GM12878 (cell line): ENCODE data around the gene MAF. TPM values are rescaled to one million over a fixed set of nuclear protein-coding genes. Genes with fewer than 3 reads are reported as not detected.

Experiments used
- ATAC-seq: fragments of 200-7000 bp; cut with Tn5 transposase; 3 replicates; pipeline ENCODE4 v1.9.1; 2020; ENCODE audit warnings: mild to moderate bottlenecking, moderate library complexity
- BruUV-seq: library from RNA; stranded (reverse); fragments of 400-500 nt; replicated peaks from 2 replicates; lab custom pipeline; 2021; lab: Mats Ljungman, UMichigan
- CTCF ChIA-PET: fragments of 300-600 bp; sonication (Branson Sonifier 250); formaldehyde crosslinking; extraction: SDS; loops from one replicate; lab custom pipeline; 2021; ENCODE audit warnings: inconsistent platforms; lab: Yijun Ruan, JAX
- POLR2A ChIA-PET: fragments of 350-600 bp; formaldehyde crosslinking; extraction: SDS; loops from one replicate; lab custom pipeline; 2021; ENCODE audit warnings: inconsistent platforms; lab: Charles Lee
- RAD21 ChIA-PET: fragments of 300-600 bp; sonication (Branson Sonifier 250); formaldehyde crosslinking; loops from one replicate; lab custom pipeline; 2023; ENCODE audit warnings: antibody characterized with exemption; ENCODE audit not compliant: unreplicated experiment; lab: Charles Lee
- SMC1A ChIA-PET: fragments of 300-600 bp; sonication (Branson Sonifier 250); formaldehyde crosslinking; loops from one replicate; lab custom pipeline; 2023; ENCODE audit not compliant: unreplicated experiment, uncharacterized antibody; lab: Charles Lee
- DNase-seq: peaks from one replicate; pipeline ENCODE4 v3.0.0-alpha.2; 2011; ENCODE audit warnings: low read depth, low spot score
- FAIRE-seq: peaks from 3 replicates; lab custom pipeline; 2011; peaks lifted over from hg19 to GRCh38; lab: Jason Lieb, UNC
- H2AFZ ChIP-seq: 2 replicates; pipeline ENCODE4 v1.6.0; 2011; ENCODE audit warnings: low read depth, low read length, control low read depth; ENCODE audit not compliant: control insufficient read depth
- H3K27ac ChIP-seq: 2 replicates; pipeline ENCODE4 v1.5.1; 2011; ENCODE audit warnings: control low read depth; ENCODE audit not compliant: control insufficient read depth, insufficient read depth
- H3K27me3 ChIP-seq, 2 experiments: replicated peaks in 1 of 2; 2 replicates each; pipeline versions ENCODE4 v1.6.0 to v1.6.1; 2011; ENCODE audit warnings: low read length in 1 of 2; ENCODE audit not compliant: control insufficient read depth in 2 of 2, insufficient read depth in 2 of 2
- H3K36me3 ChIP-seq, 2 experiments: 2 replicates each; pipeline ENCODE4 v1.5.1; 2011; ENCODE audit warnings: low read length in 1 of 2; ENCODE audit not compliant: control insufficient read depth in 2 of 2, insufficient read depth in 2 of 2
- H3K4me1 ChIP-seq: 2 replicates; pipeline ENCODE4 v1.6.1; 2011; ENCODE audit warnings: mild to moderate bottlenecking, low read length, moderate library complexity, mixed read lengths; ENCODE audit not compliant: control insufficient read depth, insufficient read depth
- H3K4me2 ChIP-seq: 2 replicates; pipeline ENCODE4 v1.6.0; 2011; ENCODE audit warnings: control low read depth; ENCODE audit not compliant: control insufficient read depth, insufficient read depth
- H3K4me3 ChIP-seq: fragments of 200-600 bp; sonication (generic); 2 replicates; pipeline ENCODE4 v1.5.1; 2016
- H3K79me2 ChIP-seq: 2 replicates; pipeline ENCODE4 v1.6.0; 2011; ENCODE audit warnings: low read length; ENCODE audit not compliant: control insufficient read depth, insufficient read depth
- H3K9ac ChIP-seq: 2 replicates; pipeline ENCODE4 v1.8.0; 2011; ENCODE audit warnings: low read length, control low read depth, mixed read lengths; ENCODE audit not compliant: control insufficient read depth, insufficient read depth
- H3K9me3 ChIP-seq: replicated peaks from 3 replicates; pipeline ENCODE4 v1.5.1; 2011; ENCODE audit warnings: mild to moderate bottlenecking, low read length; ENCODE audit not compliant: control insufficient read depth, insufficient read depth
- H4K20me1 ChIP-seq: 2 replicates; pipeline ENCODE4 v1.6.0; 2011; ENCODE audit not compliant: control insufficient read depth, insufficient read depth
- CEBPB ChIP-seq, 2 experiments: fragments of 150-350 bp in 1 of 2; IDR thresholded peaks; 2 replicates each; pipeline ENCODE4 v1.6.1; 2012 to 2014; ENCODE audit warnings: low read depth in 2 of 2, low read length in 2 of 2, borderline replicate concordance in 1 of 2, inconsistent platforms in 1 of 2
- CHD1 ChIP-seq: IDR thresholded peaks from 2 replicates; pipeline ENCODE4 v1.6.1; 2012; ENCODE audit warnings: low read depth, low read length, improper control_type of control experiment
- HDAC6 ChIP-seq: fragments of 200-600 bp; sonication (generic); IDR thresholded peaks from one replicate; pipeline ENCODE4 v1.8.0; 2017; ENCODE audit warnings: antibody characterized with exemption; ENCODE audit not compliant: unreplicated experiment
- MEF2B ChIP-seq: fragments of 450-650 bp; IDR thresholded peaks from 2 replicates; pipeline ENCODE4 v1.6.1; 2018; ENCODE audit warnings: mild to moderate bottlenecking, moderate library complexity; ENCODE audit not compliant: partially characterized antibody, poor library complexity, severe bottlenecking
- NR2C1 ChIP-seq: fragments of 450-650 bp; IDR thresholded peaks from 2 replicates; pipeline ENCODE4 v1.6.1; 2017; ENCODE audit warnings: antibody characterized with exemption, mild to moderate bottlenecking, moderate library complexity
- NR2C2 ChIP-seq: IDR thresholded peaks from 2 replicates; pipeline ENCODE4 v1.6.1; 2011; ENCODE audit warnings: borderline replicate concordance, low read depth; ENCODE audit not compliant: control insufficient read depth, insufficient read length
- PML ChIP-seq: IDR thresholded peaks from 2 replicates; pipeline ENCODE4 v1.6.1; 2012; ENCODE audit warnings: low read length, inconsistent platforms
- SMC3 ChIP-seq: IDR thresholded peaks from 2 replicates; pipeline ENCODE4 v1.6.1; 2011; ENCODE audit warnings: low read length, improper control_type of control experiment, borderline replicate concordance
- SREBF1 ChIP-seq: IDR thresholded peaks from 2 replicates; pipeline ENCODE4 v1.6.1; 2012; ENCODE audit warnings: mild to moderate bottlenecking, low read length
- SUZ12 ChIP-seq: fragments of 200-600 bp; sonication (generic); IDR thresholded peaks from one replicate; pipeline ENCODE4 v1.6.1; 2018; ENCODE audit warnings: antibody characterized with exemption, mild to moderate bottlenecking; ENCODE audit not compliant: unreplicated experiment
- ZBED1 ChIP-seq: IDR thresholded peaks from 2 replicates; pipeline ENCODE4 v1.6.1; 2016; ENCODE audit warnings: borderline replicate concordance
- WGBS: methylation state at CpG from one replicate; pipeline ENCODE4 v1.1.6; 2016; ENCODE audit warnings: low lambda C conversion rate; ENCODE audit not compliant: insufficient replicate concordance, insufficient coverage; ENCODE audit errors: missing lambda C conversion rate; 5-methylcytosine and 5-hydroxymethylcytosine counted together
- in situ Hi-C: fragments of 300-500 bp; cut with MboI; formaldehyde crosslinking; loops from 9 replicates; pipeline ENCODE4 v1.14.3; 2018; ENCODE audit warnings: mixed read lengths
- intact Hi-C: fragments of 100-400 bp; cut with micrococcal nuclease; formaldehyde crosslinking; loops from one replicate; pipeline ENCODE4 v1.14.2; 2022; ENCODE audit not compliant: unreplicated experiment
- polyA plus RNA-seq, 11 experiments: library from polyadenylated mRNA; depleted of rRNA in 4 of 11; unstranded in 6 of 11; stranded (reverse) in 5 of 11; fragments of >200 nt; fragmentation: Nextera tagmentation in 4 of 11; fragmentation: Illumina TruSeq in 1 of 11; extraction: Ambion mirVana in 4 of 11; extraction: Trizol in 1 of 11; gene quantifications; 1 replicate in 1 of 11; 2 replicates in 10 of 11; pipeline versions ENCODE4 v1.2.1 to v1.2.3, GENCODE V29; 2011 to 2016; ENCODE audit warnings: inconsistent platforms in 2 of 11, missing spikeins in 2 of 11, low read depth in 1 of 11
- total RNA-seq, 4 experiments: library from RNA; depleted of rRNA in 3 of 4; stranded (reverse); fragments of >200 nt in 3 of 4; fragmentation: Illumina TruSeq in 1 of 4; extraction: Trizol in 1 of 4; gene quantifications; 2 replicates each; pipeline versions ENCODE4 v1.2.1 to v1.2.3, GENCODE V29; 2013 to 2021
- TF ChIP-seq, protein P1 (sequence below): IDR thresholded peaks from 2 replicates; pipeline ENCODE4 v1.6.1; 2012; ENCODE audit warnings: mild to moderate bottlenecking, low read depth, low read length
- TF ChIP-seq, protein P2 (sequence below): IDR thresholded peaks from 2 replicates; pipeline ENCODE4 v1.6.1; 2012; ENCODE audit warnings: improper control_type of control experiment, low read depth, low read length; ENCODE audit not compliant: insufficient replicate concordance
- TF ChIP-seq, protein P3 (sequence below): IDR thresholded peaks from 2 replicates; pipeline ENCODE4 v1.6.1; 2012; ENCODE audit warnings: low read depth, low read length, improper control_type of control experiment
- TF ChIP-seq, protein P4 (sequence below): IDR thresholded peaks from 2 replicates; pipeline ENCODE4 v1.6.1; 2011; ENCODE audit warnings: mild to moderate bottlenecking, low read depth, low read length, moderate library complexity; ENCODE audit not compliant: insufficient replicate concordance

Gene MAF
- total and polyA plus RNA-seq, 10 of the 15 experiments (the other 5 are each of a cell fraction or from before 2014, with no cell fraction given) = 0.03 to 0.13 TPM; not detected in 8

DNA sequence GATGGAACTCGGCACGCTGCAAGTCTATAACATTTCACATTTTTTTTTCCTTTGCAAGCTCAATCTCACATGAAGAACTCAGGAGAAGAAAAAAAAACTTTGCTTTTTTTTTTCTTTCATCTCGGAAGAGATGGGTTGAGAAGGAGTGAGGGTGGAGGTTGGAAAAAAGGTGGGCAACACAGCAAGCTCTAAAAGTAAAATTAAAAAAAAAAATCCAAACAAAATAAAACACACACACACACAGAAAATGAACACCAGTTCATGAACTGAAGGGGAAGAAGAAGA, 2.5 kb downstream of the MAF start:
- intact Hi-C loops = no loop called here
- POLR2A ChIA-PET = interaction anchor here (0.7 kb wide), 1 partner anchor 14 kb away, joined by 3 read pairs; no protein-coding TSS in a partner anchor
- TF ChIP-seq NR2C1 = no peak
- TF ChIP-seq HDAC6 = no peak
- no peak for TF ChIP-seq SREBF1
- no peak for TF ChIP-seq CEBPB (IDR thresholded peaks at IDR 0.05; ENCODE audit: borderline replicate concordance in 1 of 2, low read depth in 2 of 2, low read length in 2 of 2)
- no peak for TF ChIP-seq MEF2B
- TF ChIP-seq PML = no peak
- no peak for TF ChIP-seq SMC3
- TF ChIP-seq, protein P1, sequence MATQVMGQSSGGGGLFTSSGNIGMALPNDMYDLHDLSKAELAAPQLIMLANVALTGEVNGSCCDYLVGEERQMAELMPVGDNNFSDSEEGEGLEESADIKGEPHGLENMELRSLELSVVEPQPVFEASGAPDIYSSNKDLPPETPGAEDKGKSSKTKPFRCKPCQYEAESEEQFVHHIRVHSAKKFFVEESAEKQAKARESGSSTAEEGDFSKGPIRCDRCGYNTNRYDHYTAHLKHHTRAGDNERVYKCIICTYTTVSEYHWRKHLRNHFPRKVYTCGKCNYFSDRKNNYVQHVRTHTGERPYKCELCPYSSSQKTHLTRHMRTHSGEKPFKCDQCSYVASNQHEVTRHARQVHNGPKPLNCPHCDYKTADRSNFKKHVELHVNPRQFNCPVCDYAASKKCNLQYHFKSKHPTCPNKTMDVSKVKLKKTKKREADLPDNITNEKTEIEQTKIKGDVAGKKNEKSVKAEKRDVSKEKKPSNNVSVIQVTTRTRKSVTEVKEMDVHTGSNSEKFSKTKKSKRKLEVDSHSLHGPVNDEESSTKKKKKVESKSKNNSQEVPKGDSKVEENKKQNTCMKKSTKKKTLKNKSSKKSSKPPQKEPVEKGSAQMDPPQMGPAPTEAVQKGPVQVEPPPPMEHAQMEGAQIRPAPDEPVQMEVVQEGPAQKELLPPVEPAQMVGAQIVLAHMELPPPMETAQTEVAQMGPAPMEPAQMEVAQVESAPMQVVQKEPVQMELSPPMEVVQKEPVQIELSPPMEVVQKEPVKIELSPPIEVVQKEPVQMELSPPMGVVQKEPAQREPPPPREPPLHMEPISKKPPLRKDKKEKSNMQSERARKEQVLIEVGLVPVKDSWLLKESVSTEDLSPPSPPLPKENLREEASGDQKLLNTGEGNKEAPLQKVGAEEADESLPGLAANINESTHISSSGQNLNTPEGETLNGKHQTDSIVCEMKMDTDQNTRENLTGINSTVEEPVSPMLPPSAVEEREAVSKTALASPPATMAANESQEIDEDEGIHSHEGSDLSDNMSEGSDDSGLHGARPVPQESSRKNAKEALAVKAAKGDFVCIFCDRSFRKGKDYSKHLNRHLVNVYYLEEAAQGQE = no peak
- no peak for TF ChIP-seq NR2C2
- TF ChIP-seq, protein P2, sequence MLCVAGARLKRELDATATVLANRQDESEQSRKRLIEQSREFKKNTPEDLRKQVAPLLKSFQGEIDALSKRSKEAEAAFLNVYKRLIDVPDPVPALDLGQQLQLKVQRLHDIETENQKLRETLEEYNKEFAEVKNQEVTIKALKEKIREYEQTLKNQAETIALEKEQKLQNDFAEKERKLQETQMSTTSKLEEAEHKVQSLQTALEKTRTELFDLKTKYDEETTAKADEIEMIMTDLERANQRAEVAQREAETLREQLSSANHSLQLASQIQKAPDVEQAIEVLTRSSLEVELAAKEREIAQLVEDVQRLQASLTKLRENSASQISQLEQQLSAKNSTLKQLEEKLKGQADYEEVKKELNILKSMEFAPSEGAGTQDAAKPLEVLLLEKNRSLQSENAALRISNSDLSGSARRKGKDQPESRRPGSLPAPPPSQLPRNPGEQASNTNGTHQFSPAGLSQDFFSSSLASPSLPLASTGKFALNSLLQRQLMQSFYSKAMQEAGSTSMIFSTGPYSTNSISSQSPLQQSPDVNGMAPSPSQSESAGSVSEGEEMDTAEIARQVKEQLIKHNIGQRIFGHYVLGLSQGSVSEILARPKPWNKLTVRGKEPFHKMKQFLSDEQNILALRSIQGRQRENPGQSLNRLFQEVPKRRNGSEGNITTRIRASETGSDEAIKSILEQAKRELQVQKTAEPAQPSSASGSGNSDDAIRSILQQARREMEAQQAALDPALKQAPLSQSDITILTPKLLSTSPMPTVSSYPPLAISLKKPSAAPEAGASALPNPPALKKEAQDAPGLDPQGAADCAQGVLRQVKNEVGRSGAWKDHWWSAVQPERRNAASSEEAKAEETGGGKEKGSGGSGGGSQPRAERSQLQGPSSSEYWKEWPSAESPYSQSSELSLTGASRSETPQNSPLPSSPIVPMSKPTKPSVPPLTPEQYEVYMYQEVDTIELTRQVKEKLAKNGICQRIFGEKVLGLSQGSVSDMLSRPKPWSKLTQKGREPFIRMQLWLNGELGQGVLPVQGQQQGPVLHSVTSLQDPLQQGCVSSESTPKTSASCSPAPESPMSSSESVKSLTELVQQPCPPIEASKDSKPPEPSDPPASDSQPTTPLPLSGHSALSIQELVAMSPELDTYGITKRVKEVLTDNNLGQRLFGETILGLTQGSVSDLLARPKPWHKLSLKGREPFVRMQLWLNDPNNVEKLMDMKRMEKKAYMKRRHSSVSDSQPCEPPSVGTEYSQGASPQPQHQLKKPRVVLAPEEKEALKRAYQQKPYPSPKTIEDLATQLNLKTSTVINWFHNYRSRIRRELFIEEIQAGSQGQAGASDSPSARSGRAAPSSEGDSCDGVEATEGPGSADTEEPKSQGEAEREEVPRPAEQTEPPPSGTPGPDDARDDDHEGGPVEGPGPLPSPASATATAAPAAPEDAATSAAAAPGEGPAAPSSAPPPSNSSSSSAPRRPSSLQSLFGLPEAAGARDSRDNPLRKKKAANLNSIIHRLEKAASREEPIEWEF = no peak
- TF ChIP-seq ZBED1 = no peak
- TF ChIP-seq, protein P3, sequence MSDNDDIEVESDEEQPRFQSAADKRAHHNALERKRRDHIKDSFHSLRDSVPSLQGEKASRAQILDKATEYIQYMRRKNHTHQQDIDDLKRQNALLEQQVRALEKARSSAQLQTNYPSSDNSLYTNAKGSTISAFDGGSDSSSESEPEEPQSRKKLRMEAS = no peak
- no peak for TF ChIP-seq SUZ12
- TF ChIP-seq, protein P4, sequence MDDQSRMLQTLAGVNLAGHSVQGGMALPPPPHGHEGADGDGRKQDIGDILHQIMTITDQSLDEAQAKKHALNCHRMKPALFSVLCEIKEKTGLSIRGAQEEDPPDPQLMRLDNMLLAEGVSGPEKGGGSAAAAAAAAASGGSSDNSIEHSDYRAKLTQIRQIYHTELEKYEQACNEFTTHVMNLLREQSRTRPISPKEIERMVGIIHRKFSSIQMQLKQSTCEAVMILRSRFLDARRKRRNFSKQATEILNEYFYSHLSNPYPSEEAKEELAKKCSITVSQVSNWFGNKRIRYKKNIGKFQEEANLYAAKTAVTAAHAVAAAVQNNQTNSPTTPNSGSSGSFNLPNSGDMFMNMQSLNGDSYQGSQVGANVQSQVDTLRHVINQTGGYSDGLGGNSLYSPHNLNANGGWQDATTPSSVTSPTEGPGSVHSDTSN = no peak
- no peak for TF ChIP-seq CHD1

More for the DNA sequence above, 2.5 kb downstream of the MAF start:
- RAD21 ChIA-PET = no interaction called here
- WGBS = 36% methylated on average over 3 of the region's 3 CpGs
- H3K36me3 ChIP-seq = no peaks in the 10 kb centered on the region
- H3K4me3 ChIP-seq = no peak overlapping the region
- H3K27ac ChIP-seq = no peak overlapping the region
- H3K79me2 ChIP-seq = no peaks in the 10 kb centered on the region
- H2AFZ ChIP-seq = no peak overlapping the region
- in situ Hi-C loops = no loop called here
- no peak for DNase-seq
- peaks cover 3 to 6% of the 10 kb centered on the region in 2 experiments for H3K27me3 ChIP-seq
- SMC1A ChIA-PET = interaction anchor here (0.6 kb wide), 1 partner anchor 524 kb away, joined by 3 read pairs; no protein-coding TSS in a partner anchor
- BruUV-seq = no TSS peak
- H3K9ac ChIP-seq = no peak overlapping the region
- H3K4me2 ChIP-seq = no peak overlapping the region
- no peak for ATAC-seq
- no peak for FAIRE-seq
- CTCF ChIA-PET = interaction anchor here (0.7 kb wide), 1 partner anchor 974 kb away, joined by 3 read pairs; no protein-coding TSS in a partner anchor
- no peaks in the 10 kb centered on the region for H3K9me3 ChIP-seq
- H3K4me1 ChIP-seq = no peaks in the 10 kb centered on the region
- H4K20me1 ChIP-seq = no peaks in the 10 kb centered on the region
